ENCODE results near the gene SART1. TPM values are rescaled to one million over a fixed set of nuclear protein-coding genes. Genes with fewer than 3 reads are reported as not detected.
"Not testable (repeated sequence)": the region's sequence is repeated elsewhere in the genome, so short reads cannot be mapped to it uniquely, and the experiment has no call there.

SART1 gene
- total RNA-seq, 1 donor from 2014 or later, result 43.3 TPM

DNA sequence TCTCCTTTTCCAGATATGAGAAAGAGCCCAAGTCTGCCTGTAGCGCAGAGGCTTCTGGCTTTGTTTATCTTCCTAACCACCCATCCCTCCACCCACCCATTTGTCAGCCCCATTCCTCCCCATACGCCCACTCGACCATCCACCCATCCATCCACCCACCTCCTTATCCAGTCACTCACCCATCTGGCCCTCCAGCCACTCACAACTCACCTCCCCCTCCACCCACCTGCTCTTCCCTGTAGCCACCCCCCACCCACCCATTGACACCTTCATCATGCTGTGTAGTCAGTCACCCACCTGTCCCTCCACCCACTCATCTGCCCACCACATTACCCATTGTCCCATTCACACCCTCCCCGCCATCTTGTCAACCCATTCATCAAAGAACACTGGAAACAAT is 55.8 kb downstream of the SART1 start:
- DNase-seq (ENCODE audit: low read depth), result no peak

DNA sequence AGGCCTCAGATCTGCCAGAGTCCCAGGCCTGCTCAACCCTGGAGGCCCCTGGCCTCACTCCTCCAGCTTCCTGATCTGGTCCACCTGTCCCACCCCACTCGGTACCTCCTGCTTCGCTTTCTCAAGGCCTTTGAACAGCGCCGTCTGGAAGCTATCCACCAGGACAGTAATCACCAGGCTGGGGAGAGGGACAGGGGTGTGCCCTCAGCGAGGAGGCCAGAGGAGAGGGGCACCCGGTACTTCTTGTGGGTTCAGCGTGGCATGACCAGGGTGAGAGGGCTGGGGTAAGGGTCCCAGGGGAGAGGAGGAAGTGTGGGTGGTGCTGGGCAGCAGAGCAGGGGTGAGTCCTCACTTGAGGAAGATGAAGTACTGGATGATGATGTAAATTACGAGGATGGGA is 58.7 kb downstream of the SART1 start:
- no peak for DNase-seq (ENCODE audit: low read depth)

DNA sequence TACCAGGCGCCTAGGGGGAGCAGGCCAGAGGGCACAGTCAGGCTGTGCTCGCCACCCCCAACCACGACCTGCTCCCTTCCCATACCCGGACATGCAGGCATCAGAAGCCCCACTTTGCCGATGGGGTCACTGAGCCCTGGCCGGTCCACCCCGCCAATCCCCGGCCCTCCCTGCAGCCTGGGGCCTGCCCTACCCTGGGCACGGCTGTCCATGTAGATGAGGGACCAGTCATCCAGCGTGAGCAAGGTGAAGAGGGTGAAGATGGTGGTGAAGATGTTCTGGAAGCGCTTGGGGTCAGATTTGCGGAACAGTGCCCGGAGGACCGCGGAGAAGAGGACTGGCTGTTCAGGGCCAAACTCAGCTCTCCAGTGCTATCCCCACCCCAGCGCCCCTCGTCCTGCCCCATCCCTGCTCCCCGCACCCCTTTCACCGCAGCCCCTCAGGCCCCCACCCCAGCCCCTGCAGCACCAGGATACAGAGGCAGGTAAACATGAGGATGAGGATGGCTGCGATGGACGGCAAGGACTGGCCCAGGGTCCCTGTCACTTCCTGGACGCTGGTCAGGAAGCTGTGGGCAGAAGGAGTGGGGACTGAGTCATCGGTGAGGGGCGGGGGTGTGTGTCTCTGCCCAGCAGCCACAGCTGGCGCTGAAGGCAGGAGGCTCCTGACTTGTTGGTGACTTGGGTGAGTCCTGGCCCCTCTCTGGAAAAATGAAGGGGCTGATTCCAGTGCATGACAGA is 59.3 kb downstream of the SART1 start:
- DNase-seq (ENCODE audit: low read depth), result peak; percentile 68

DNA sequence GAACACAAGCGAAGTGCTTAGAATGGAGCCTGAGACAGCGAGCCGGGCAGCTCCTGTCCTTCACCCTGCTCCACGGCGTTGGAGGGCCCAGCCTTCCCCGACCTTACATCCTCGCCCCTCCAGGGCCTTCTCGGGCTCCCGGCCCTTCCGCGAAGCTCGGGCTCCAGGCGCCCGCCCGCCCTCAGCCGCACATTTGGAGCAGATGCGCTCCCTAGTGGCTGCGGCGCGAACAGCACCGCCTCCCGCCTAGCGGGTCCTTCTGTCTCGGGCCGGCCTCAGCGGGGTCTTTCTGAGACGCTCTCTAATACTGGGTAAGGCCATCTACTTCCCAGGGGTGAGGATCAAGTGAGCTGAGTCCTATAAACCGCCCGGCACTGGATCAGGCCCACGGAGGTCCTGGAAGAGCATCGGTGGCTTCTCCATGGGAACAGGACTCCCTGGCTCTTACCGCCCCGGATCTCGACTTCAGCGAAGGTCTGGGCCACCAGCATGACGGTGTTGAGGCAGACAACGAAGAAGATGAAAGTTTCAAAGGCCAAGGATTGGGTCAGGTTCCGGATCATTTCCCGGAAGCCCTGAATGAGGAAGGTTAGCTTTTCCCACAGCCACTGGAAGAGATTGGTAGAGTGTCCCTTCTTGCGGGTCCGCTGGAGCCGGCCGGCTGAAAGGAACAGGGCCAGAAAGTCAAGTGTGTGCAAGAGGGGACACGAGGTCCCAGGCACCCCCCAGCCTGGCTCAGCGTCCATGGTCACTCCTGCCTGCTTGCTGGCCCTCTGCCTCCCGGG is 61.1 kb downstream of the SART1 start:
- DNase-seq (ENCODE audit: low read depth), result peak; percentile 6

DNA sequence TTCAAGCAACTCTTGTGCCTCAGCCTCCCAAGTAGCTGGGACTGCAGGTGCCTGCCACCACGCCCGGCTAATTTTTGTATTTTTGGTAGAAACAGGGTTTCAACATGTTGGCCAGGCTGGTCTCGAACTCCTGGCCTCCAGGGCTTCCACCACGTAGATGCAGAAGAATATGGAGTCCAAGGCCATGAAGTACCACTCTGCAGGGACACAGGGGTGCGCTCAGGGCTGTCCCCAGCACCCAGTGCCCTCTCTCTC is 61.6 kb downstream of the SART1 start:
- not testable (repeated sequence) for DNase-seq (ENCODE audit: low read depth)

DNA sequence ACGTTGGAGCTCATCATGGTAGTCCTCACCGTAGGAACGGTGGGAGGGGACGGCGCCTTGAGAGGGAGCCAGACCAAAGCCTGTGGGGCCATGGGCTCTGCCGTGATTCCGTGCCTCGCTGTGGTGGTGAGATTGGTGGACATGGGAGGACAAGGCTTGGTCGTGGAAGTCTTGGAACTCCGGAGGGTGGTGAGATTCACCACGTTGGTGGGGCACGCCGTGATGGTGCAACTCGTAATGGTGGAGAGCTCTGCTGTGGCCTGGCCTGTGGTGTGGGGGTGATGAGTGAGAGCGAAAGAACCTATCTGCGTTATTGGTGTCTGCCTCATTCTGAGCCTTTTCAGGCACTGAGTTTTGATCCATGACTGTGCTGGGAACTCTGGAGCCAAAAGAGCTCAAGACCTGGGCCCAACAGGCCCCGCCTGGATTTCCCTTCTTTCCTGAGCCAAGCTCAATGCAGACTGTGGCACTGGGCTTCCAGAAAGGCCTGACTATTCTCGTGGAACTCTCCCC is 64.5 kb downstream of the SART1 start, which contains the start of gene CATSPER1:
TSS of gene CATSPER1 (minus strand) at position 463 of the 513 bp plus-strand sequence. CDS start at position 363, 100 bp downstream.
- DNase-seq (ENCODE audit: low read depth), result no peak

Other genes starting within 250 kb of the SART1 start
- 29.5 and 33.7 TPM in 2 replicates for gene KAT5, start 249.5 kb upstream of the SART1 start, total RNA-seq
- 17.2 and 21.5 TPM in 2 replicates for gene RNASEH2C, start 240.9 kb upstream of the SART1 start, total RNA-seq
- gene AP5B1, start 180.8 kb upstream of the SART1 start, total RNA-seq, result 10.6 and 17.2 TPM in 2 replicates
- gene OVOL1, start 174.7 kb upstream of the SART1 start, total RNA-seq, result 0.20 and 5.2 TPM in 2 replicates
- 0.40 TPM in 1 of 2 replicates, not detected in the other for gene SNX32, start 127.8 kb upstream of the SART1 start, total RNA-seq
- 1,035 and 1,160 TPM in 2 replicates for gene CFL1, start 103.6 kb upstream of the SART1 start, total RNA-seq
- gene MUS81, start 101.3 kb upstream of the SART1 start, total RNA-seq, result 37.0 and 52.4 TPM in 2 replicates
- gene EFEMP2, start 88.9 kb upstream of the SART1 start, total RNA-seq, result 18.9 and 35.0 TPM in 2 replicates
- 0.35 TPM in 1 of 2 replicates, not detected in the other for gene CTSW, start 81.9 kb upstream of the SART1 start, total RNA-seq
- gene FIBP, start 73.3 kb upstream of the SART1 start, total RNA-seq, result 96.8 and 192 TPM in 2 replicates
- 10.0 and 13.5 TPM in 2 replicates for gene CCDC85B, start 71.1 kb upstream of the SART1 start, total RNA-seq
- 4.2 and 9.7 TPM in 2 replicates for gene FOSL1, start 61.3 kb upstream of the SART1 start, total RNA-seq
- 6.9 and 15.7 TPM in 2 replicates for gene C11orf68, start 42.7 kb upstream of the SART1 start, total RNA-seq
- 54.2 and 117 TPM in 2 replicates for gene DRAP1, start 42.3 kb upstream of the SART1 start, total RNA-seq
- not detected in 2 replicates for gene TSGA10IP, start 16.3 kb upstream of the SART1 start, total RNA-seq
- 38.0 and 39.0 TPM in 2 replicates for gene EIF1AD, start 40.4 kb downstream of the SART1 start, total RNA-seq
- gene BANF1, start 40.8 kb downstream of the SART1 start, total RNA-seq, result 10.6 and 14.3 TPM in 2 replicates
- 2.3 and 140 TPM in 2 replicates for gene CST6, start 50.3 kb downstream of the SART1 start, total RNA-seq
- gene CATSPER1, start 64.7 kb downstream of the SART1 start, total RNA-seq, result 0.65 TPM in 1 of 2 replicates, not detected in the other
- gene GAL3ST3, start 87.4 kb downstream of the SART1 start, total RNA-seq, result 0.87 and 1.8 TPM in 2 replicates
- 122 and 141 TPM in 2 replicates for gene SF3B2, start 90.6 kb downstream of the SART1 start, total RNA-seq
- 19.4 and 61.2 TPM in 2 replicates for gene PACS1, start 108.5 kb downstream of the SART1 start, total RNA-seq

Data from renal cortical epithelial cell (primary cell).